DMS153 treated with DMSO at 0.1 percent for 48 hours (cell line): ENCODE data around the gene ACO1.

Experiments used
- DNase-seq: peaks from one replicate; lab custom pipeline; 2025; ENCODE audit not compliant: unreplicated experiment; lab: John Stamatoyannopoulos, UW

The ACO1 gene

DNA sequence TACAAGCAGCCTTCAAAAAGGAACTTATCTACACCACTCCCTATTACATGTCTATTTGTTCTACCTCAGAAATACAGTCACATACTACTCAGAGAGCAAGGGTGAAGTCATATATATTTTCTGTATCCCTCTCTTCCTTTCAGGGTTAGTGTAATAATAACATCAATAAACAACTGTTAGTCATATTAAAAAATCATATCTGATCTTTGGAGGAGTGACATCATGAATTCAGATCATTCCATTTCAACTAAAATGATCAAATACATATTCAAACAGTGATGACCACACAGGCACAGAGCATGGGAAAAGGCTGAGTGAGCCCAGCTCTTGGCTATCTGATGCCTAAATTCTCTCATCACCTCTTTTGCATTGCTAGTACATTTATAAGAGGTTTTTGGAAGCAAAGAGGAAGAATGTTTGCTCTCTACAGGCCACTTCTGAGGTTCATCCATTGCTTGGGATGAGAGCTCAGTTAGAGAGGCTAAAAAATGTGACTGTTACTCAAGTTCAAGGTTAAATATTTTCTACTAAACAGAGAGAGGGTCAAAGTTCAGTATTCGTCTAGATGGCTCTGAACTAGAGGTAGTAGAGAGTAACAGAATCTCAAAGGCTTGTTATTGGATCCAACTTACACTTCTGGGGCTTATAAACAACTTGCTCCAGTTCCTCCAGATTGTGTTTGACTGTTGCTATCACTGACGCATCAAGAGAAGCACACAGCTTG lies 102.6 kb downstream of the ACO1 start:
- DNase-seq = no peak

DNA sequence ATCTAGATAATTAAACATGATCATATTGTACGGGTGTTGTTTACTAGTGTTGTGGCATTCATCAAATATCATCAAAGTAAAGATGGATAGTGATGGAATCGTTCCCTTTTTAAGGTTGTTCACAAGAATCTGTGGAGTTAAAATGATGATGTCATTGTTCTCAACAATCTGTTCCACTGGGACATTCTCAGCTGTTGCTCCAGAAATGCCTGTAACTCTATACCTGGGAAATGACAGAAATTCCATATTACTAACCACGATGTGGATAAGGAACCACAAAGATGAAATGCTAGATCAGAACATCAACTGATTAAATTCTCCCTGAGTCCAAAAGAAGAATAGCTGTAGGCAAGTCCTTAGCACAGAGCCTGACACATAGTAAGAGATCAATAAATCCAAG lies 103.5 kb downstream of the ACO1 start:
- DNase-seq = no peak

DNA sequence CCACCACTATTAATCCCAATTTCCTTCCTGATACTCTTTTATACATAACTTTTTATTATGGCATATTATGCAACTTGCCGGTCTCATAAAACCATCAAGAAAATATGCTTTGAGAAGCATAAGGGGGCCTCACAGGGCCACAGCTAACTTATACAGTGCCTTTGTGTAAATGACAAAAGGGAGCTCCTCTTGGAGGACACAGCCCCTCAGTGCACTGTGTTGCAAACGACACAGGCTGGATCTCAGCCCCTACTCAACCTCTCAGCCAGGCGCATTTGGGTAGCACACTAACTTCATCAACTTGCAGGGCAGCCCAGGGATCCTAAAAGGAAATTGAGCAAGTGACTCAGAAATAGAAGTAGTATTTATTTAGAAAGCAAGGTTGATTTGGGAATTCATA lies 106.2 kb downstream of the ACO1 start:
- no peak for DNase-seq

DNA sequence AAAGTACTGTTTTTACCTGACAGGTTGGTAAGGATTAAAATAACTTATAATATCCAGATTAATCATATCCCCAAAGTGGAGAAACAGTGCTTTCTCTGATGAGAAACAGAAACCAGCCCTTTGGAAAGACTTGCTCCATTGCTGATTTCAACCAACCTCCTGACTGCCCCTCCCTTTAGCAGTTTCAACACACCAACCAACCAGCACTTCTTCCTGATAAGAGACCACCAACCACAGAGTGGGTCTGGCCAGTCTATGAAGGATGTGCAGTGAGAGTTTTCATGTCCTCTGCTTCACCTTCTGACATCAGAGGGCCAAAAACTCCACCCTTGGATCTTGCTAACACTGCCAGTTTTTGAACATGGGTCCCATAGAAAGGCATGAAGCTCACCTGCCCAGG lies 113.5 kb downstream of the ACO1 start:
- DNase-seq = no peak

DNA sequence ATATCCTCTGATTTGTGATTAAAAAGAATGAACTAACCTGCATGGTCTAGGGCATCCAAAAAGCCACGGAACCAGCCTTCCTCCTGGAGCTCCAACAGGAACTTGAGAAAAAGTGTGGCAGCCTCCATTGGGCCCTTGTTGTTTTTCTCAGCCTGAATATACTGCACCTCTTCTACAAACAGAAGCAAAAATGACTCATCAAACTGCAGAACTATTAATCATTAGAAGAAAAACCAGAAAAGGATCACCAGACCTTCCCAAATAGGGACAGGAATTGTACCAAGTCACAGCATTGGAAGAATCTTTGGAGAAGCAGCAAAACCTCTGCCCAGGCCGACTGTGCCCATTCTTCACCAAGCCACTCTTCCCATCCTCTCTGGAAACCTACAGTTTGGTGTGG lies 116.3 kb downstream of the ACO1 start:
- no peak for DNase-seq

DNA sequence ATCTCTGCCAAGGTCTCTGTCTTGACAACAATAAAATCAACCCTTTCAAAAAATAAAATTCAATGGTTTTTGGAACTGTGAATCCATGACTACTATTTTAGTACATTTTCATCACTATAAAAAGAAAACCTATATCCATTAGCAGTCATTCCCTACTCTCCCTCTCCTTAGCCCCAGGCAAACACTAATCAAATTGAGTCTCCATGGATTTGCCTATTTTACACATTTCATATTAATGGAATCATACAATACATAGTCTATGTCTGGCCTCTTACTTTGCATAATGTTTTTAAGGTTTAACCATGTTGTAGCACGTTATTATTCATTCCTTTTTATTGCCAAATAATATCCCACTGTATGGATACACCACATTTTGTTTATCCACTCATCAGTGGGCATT lies 117.4 kb downstream of the ACO1 start:
- DNase-seq = no peak

DNA sequence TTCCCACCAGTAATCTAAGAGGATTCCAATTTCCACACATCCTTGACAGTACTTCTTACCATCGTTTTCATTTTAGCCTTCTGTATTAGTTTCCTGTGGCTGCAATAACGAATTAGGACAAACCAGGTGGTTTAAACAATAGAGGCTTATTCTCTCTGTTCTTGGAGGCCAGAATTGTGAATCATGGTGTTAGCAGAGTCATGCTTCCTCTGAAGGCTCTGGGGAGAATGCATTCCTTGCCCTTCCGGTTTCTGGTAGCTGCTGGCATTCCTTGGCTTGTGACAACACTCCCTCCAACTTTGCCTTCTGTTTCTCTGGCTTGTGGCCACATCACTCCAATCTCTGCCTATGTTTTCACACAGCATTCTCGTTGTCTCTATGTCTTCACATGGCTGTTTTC lies 118.0 kb downstream of the ACO1 start:
- no peak for DNase-seq

DNA sequence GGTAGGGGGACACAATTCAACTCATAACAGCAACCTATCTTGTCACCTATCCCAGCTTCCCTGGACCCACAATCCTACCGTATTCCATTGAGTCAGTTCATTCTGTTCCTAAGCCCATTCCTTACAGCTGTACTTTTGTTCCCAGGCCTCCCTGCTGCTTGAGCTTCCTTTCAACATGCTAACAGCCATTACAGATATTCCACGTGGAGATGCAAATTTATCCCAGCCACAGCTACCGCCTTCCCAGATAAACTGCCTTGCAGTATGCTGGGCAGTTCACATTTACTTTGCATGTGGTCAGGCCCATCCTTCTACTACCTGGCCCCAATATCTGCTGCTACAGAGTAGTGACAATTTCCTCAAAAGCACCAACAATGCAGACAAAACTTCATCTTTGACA lies 118.6 kb downstream of the ACO1 start:
- no peak for DNase-seq
